NCI-H748 treated with DMSO at 0.1 percent for 48 hours (cell line): ENCODE measurements around the gene ITPR1.

ENCODE experiments used
- DNase-seq: peaks from one replicate; lab custom pipeline; 2025; lab: John Stamatoyannopoulos, UW

The ITPR1 gene

DNA sequence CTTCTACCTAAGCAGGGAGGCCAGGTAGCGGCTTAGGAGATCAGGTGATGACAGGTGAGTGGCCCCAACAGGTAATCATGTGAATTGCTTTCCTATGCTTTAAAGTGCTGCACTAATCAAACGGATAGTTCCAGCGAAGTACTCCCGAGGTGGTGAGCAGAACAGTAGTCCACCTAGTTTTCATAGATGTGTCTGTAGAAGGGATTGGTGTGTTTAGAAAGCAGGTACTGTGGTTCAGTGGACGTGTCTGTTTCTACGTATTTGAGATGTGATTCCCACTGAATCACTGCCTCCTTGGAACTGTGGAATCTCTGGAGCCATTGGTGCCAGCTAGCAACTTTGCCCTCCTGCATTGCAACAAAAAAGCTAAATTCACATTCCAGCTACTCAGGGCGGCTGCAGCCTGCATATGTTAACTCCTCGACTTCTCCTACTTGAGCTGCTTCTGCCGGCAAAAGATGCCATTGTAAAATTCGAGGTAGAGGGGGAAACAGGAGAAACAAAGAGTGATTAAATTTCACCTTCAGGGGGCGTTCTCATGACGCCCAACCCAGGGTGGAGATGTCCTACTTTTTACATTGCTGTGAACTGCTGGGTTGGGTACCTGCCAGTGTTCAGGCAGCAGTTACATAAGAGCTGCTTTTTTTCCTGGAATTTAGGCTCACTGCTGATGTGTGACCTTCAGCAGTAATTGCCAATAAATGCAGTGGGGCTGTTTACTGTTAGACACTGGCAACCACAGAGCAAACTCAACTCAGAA, 227.3 kb downstream of the ITPR1 start:
- peak; percentile 55 for DNase-seq

DNA sequence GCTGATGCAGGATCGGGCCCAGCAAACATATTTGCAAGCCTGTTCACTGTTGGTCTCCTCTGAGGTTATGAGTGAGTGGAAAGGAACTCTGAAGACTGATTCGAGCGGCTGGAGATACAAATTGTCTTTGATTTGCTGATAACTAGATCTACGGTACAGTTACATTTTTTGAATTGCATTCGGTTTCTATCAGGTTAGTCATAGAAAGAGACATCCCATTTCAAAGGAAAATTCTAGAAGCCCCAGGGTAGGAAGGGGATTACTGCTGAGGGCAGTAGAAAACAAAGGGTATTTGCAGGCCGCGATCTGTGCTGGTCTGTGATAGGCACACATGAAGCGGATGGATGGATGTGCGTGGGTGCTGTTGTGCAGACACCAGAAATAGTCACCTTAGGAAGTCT, 228.4 kb downstream of the ITPR1 start:
- no peak for DNase-seq

DNA sequence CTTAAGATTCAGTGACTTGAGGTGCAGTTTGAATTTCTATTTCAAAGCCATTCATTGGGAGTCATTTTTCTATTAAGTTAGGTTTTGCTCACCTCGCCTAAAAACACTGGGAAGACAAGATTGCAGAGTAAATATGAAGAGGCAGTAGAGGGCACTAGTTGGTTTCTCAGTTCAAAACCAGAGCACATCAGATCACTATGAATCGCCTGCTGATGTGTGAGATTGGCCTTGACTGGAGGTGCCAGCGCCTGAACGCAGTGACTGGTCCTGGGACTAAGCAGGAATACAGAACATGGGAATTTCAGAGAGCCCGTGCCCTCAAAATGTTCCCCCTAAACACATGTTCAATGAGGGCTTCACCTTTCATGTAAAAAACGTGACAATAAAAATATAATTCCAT, 229.0 kb downstream of the ITPR1 start:
- DNase-seq, result peak; percentile 51

DNA sequence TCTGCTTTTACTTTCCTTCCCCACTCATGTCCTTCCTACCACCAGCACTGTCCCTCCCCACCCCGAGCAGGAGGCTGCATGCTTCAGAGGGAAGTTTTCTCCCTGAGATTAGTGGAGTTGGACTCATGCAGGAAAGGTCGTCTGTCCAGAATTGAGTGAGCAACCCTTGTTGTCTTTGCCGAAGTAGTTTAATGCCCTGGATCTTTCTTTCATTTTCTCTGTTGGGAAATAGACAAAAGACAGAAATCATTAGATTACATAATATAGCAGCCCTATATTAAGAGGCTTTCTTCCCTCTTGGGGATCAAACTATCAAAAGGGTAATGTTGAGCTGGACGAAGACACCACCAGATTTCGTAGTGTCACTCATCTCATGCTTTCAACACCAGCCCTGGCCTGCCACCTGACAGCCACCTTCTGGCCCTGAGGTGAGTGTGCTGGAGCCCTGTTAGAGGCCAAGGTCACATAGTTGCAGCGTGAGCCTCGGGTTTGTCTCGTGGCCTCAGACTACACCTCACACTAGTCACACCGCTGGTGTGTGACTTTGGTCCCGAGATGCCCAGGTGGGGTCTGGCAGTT, 231.0 kb downstream of the ITPR1 start:
- no peak for DNase-seq

DNA sequence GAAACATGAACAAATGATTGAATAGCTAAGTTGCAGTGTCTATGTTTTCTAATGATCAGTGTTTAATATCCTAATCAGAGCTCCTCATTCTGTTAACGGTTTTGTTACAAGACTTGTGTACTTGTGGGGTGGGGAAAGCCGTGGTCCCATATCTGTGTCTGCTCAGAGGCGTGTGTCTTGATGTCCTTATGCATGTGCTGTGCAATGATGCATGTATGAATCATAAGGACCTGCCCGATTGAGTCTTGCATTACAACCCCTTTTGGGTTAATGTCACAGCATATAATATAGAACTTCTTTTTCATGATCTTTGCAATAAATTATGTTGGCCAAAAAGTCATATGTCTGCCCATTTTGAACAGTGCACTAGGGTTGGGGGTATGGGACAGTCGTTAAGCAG, 233.4 kb downstream of the ITPR1 start:
- DNase-seq, result no peak

DNA sequence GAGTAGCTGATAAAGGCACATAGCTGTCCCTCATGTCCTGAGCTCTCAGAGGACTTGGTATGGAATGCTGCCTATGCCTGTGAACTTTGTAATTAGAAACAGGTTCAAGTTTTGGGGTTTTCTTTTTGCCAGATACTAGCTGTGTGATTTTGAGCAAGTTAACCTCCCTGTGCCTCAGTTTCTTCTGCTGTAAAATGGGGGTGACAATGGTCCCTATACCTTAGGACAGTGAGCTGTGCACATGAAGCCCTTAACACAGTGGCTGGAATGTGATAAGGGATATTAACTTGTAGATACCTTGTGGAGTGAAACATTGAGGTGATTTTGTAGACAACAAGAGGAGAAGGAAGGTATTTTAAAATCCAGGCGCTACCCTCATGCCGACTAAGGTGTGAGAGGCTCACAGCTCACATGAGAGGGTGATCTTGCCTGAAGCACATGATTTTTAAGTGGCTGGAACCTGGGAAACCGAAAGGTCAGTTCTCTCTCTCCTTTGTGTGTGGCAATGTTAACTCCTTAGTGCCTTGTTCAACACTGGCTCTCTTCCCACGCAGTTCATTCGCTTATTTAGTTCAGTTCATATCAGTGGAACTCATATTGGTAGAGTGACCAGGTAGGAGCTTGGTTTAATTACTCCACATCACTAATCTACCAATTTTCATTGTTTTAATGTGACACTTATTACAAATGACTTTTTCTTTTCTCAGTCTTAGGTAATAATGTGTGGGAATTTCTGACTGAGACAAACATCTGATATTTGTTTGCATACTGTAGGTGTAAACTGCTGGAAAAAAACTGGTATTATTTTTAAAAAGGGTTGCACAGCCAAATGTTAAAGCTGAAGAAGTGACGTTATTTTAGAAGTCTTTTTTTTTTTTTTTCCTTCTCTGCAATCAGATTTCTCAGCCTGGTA, 236.2 kb downstream of the ITPR1 start:
- DNase-seq, result no peak

DNA sequence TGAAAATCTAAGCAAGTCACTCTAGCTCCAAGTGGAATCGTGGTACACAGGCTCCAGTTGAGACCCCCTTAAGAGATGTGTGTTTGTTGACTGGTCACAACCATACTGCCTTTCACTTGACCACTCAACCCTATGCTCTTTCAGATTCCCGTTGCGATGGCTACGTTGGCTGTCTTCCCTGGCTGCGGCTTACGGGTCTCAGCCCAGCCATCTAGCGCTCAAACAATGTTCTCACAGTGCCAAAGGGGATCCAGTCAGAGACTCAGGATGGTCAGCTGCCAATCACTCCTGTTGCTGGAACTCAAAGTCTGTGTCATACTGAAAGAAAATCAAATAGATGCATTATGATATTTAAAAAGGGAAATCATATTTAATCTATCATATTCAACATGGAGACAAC, 237.6 kb downstream of the ITPR1 start:
- DNase-seq, result peak; percentile 76

DNA sequence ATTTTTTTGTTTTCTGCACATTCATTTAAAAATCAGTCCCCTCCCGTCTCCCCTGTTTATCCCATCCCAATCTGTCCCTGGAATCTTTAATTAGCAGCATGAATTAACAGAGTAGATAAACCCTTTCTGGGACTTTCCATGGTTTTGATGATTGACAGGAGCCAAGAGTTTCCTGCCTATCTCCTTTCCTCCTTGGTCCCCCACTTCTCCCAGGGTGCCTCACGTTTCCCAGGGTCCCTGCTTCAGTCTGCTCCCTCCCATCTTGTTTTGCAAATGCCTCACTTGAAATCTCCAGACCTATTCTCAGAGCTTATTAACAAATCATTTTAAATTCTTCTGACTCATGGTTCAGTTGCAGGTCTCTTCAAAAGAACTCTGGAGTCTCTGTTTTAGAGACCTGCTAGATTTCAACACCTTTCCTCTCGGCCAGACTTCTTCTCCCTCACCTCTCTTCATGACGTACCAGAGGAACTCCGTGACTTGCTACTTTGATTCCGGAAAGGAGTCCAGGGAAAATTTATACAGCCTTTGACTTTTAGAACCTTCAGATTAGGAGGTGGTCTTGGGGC, 238.5 kb downstream of the ITPR1 start:
- no peak for DNase-seq

DNA sequence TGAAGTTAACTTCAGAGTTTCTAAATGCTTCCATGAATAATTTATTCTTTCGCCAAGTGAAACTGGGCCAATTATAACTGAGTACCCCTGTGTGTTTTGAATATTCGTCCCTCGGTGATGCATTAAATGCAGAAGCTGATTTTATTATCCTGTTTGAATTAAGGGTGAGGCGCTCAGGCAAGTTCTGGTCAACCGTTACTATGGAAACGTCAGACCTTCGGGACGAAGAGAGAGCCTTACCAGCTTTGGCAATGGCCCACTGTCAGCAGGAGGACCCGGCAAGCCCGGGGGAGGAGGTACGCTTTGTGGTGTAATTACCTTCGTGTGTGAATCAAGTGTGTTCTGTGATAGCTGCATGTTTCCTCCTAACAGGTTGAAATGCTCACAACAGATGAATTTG, 239.8 kb downstream of the ITPR1 start:
- DNase-seq, result peak; percentile 78

DNA sequence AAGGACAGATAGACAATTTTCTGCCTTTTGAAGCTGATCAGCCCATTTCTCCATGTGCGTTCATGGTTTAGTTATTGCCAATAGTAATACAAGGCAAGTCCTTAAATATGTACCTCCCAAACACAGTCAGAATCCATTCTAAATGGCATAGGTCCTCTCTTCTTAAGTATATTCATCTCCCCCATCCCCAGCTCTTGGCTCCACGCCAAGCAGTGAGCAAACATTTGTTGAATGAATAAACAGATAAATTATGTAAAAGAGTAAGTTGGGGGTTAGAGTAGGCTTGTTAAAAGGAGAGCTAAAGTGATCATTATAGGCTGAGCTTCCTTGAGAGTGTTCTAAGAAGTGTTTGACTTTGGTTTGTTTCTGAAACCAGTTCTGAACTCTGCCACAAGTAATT, 241.3 kb downstream of the ITPR1 start:
- peak; percentile 72 for DNase-seq

DNA sequence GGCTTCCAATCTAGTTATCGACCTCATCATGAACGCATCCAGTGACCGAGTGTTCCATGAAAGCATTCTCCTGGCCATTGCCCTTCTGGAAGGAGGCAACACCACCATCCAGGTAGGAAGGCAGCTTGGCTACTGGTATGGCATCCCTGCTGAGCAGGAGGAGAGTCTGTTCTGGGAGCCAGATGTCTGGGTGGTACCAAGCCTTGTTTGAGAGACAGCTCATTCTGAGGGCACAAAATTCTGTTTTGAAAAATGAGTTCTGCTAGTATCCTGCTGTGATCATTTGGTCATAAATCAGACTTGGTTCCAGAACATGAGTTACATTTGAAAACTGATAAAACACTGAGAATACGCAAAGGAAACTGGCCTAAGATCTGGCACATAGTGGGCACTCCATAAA, 242.1 kb downstream of the ITPR1 start:
- DNase-seq, result no peak

DNA sequence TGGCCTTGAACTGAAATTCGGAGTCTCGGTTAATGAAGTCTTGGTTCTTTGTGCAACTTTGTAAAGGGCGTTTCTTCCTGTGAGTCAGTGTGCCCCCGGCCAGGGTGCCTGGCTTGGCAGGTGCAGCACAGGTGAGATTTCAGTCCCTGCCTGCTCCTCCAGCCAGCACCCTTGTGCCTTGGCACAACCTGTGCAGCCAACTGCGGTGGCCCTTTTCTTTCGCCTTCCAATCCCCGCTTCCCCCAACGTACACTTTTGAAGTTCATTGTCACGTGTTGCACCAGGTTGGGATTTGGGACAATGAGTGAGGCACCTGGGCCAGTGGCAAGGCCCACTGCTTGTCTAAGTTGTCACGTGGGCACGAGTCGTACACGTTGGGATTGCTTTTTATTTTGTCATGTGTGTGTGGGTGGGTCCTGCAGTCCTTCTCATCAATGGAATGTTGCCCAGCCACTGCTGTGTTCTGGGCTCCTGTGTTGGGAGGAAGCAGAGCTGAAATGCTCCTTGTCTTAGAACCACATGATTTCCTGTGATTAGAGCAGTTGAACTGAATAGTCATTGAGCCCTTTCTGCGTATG, 243.2 kb downstream of the ITPR1 start:
- DNase-seq, result no peak

DNA sequence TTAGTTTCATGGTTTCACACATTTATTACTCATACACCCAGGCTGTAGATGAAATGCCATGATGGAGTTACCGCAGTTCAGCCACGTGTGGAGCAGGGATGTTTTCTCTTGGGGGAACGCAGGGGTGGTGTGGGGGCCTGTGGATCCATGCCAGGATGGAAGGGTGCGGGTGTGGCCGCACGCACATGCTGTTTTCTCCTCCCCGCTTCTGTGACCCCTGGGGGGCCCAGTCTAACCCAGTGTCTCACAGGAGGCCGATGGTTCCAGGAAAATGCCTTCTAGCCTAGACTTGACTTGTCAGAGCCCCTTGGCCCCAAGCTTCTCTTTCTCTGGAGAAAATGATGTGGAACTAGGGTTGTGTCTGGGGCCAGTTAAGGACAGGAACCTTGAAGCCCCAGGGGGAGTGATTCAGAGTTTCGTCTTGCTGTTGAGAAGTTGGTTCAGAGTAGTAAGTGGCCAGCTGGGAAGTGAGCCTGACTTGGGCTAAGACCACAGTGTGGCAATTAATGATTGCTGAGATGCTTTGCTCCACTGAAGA, 245.7 kb downstream of the ITPR1 start:
- no peak for DNase-seq

DNA sequence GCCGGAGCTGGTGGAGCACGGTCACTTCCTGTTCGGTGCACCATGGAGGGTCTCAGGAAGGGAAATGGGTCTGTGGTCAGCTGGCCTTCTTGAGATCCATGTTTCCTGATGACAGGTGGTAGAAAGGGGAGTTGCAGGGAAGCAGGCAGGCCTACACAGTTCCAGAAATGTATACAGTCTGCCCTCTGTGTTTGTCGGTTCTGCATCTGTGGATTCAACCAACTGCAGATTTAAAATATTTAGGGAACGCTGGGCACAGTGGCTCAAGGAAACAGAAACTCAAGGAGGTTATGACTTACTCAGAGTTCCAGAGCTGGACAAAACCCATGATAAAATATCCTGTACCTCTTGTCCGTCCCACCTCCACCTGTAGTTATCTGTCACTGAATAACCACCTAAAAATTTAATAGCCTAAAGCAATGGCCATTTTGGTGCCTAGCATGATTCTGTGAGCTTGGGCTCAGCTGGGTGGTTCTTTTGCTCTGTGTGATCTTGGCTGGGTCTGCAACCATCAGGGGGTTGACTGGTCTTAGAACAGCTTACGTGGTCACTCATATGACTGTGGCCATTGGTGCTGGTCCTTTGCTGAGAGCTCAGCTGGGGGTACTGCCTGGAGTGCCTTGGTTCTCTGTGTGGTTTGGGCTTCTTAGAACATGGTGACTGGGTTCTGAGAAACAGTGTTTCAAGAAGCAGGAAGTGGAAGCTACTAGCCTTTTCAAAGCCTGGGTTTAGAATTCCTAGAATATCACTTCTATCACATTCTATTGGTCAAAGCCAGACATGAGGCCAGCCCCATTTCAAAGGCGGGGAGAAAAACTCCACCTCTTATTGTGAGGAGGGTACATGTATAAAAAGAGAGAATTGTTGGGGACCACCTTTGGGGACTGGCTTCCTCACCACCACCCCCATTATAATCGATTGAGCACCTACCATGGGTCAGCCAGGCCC, 246.4 kb downstream of the ITPR1 start:
- no peak for DNase-seq

DNA sequence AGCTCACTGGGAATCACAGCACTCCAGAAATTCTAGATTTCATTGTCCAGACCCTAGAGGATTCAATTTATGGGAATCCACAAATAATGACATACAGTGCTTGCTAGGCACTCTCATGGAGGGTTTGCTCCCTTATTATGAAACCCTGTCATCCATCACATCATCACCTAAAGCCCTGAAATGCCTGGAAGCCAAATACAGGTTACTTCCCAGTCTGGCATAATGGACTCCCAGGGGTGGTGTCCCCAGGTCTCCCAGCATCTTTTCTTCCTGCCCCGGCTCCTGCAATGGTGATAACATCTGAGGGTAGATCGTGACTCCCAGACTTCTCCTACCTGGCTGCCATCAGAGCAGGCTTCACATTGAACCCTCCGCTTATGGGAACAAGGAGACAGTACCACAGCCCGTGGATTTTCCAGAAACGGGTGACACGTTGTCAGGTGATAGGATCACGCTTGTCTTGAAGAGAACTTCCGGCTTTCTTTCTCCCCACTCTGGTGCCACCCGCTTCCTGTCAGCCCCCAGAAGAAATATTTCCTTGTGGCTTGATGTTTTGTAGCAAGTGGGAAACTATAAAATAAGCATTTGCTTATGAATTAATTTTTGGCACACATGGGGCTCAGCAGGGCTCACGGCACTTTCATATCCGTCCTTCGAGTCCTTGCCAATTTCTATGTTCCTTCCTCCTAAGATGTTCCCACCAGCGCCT, 247.4 kb downstream of the ITPR1 start:
- no peak for DNase-seq

DNA sequence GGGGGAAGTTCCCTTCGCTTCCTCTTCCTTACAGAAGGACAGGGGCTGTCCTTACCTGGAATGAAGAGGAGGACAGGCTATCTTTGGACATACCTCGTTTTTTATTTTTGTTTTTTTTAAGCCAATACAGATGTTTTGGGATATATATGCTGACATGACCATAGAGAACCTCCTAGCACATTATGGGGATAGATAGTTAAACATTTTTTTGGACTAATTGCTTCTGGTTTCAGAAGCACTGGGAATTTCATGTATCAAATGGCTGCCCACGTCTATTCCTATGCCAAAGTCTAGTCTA, 247.9 kb downstream of the ITPR1 start:
- no peak for DNase-seq

DNA sequence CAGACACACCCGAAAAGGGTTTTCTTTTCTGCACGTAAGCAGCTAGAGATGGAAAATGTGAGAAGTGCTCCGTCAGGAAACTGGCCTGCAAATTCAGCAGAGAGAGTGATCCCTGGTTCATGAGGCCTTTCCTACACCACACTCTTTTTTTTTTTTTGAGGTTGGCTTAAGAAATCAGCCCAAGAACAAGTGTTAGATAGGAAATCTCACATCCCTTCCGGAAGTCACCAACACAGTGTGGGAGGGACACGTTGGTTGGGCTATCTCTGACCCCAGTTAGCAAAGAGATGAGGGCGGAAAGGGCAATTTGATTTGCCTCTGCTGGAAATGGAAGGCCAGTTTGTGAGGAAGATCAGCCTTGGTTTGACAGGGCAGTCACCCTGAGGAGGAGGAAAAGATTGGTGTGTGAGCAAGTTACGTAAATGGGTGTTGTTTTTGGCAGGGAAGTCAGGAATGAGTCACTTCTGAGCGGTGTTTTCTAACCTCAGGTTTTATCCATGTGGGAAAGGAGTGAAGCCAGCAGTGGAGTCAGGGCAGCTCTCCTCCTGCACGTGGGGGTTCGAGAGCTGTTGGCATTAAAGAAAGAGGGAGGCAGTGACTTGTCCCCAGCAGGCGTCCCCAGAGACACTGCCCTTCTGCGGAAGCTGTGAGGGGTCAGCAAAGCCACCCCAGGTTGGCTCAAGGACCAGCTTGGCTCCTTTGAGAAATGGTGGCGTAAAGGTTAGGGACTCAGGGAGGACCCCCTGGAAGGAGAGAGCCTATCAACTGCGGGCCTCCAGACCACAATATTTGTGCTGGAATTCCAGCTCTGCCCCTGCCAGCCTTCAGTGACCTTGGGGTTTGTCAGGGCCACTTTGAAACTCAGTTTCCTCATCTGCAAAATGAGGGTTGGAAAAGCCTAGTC, 248.5 kb downstream of the ITPR1 start:
- DNase-seq, result no peak

DNA sequence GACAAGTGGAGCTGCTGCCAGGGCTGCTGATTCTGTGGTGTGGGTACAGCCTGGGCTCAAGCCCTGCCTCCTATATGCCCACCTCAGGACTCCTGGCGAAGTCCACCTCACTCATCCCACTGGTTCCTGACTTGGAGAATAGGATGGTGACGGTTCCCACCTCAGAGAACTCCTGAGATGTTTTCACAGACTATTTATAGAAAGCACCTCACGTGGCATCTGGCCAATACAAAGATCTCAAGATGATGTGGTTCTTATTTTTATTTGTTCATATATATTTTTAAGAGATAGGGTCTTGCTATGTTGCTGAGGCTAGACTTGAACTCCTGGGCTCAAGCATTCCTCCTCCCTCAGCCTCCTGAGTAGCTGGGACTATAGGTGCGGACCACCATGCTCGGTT, 249.2 kb downstream of the ITPR1 start:
- no peak for DNase-seq

DNA sequence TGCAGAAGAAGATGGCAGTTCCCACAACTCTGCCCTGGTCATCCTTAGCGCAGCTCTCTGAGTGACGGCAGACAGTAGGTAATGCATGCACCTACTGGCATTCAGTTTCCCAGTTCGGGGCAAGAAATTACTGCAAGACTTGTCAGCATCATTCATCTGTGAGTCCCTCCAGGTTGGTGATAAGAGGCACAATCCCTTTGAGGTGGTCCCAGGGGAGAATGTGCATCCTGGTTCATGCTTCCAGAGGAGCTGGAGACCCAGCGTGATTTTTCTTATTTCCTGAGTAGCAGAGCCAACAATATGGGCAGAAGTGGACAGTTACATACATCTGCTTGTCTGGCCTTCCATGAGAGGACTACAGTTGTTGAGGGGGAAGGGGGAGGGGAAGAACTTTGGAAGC, 250.2 kb downstream of the ITPR1 start:
- no peak for DNase-seq
